Measurements from ENCODE around the gene LRRC4C. TPM values are rescaled to one million over a fixed set of nuclear protein-coding genes. Genes with fewer than 3 reads are reported as not detected.

The LRRC4C gene
- total RNA-seq, 1 donor from 2014 or later: 2.1 TPM

DNA sequence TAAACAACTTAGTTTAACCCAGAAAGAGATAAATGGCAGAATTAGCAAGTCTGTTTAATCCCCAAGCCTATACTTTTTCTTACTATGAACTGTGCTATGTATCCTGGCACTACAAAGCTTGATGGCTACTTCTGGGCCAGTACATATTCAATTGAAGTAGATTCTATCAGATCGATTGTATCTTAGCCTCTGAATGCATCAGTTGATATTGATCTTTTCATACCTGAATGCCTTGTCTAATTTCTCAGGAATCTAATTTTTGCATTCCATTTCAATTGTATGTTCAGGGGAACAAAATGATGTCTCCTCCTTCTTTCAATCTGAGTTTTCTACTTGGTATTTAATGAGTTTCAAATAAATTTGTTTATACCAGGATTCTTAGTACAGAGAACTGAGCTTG lies 1137.9 kb downstream of the LRRC4C start:
- Histone ChIP-seq H3K27ac (ENCODE audit: low read depth, low read length) (no peak overlapping the region), H3K4me1 (ENCODE audit: control insufficient read depth in 3 of 3, insufficient read depth in 3 of 3, low read length in 3 of 3) (no peaks in the 10 kb centered on the region), H3K9me3 (ENCODE audit: control insufficient read depth in 3 of 3, low read length in 3 of 3) (no peaks in the 10 kb centered on the region), H3K9ac (ENCODE audit: low read depth in 1 of 3, low read length in 3 of 3) (no peak overlapping the region), H3K36me3 (ENCODE audit: control insufficient read depth in 3 of 3, insufficient read depth in 3 of 3, low read length in 3 of 3) (no peaks in the 10 kb centered on the region), H3K27me3 (ENCODE audit: control insufficient read depth in 3 of 3, insufficient read depth in 3 of 3, low read length in 3 of 3) (no peaks in the 10 kb centered on the region), H3K4me3 (ENCODE audit: low read length in 3 of 3) (no peak overlapping the region)

- Histone ChIP-seq H3K9ac (ENCODE audit: low read depth in 1 of 3, low read length in 3 of 3) (no peak overlapping the region), H3K9me3 (ENCODE audit: control insufficient read depth in 3 of 3, low read length in 3 of 3) (no peaks in the 10 kb centered on the region), H3K27ac (ENCODE audit: low read depth, low read length) (no peak overlapping the region), H3K27me3 (ENCODE audit: control insufficient read depth in 3 of 3, insufficient read depth in 3 of 3, low read length in 3 of 3) (no peaks in the 10 kb centered on the region), H3K4me1 (ENCODE audit: control insufficient read depth in 3 of 3, insufficient read depth in 3 of 3, low read length in 3 of 3) (no peaks in the 10 kb centered on the region), H3K36me3 (ENCODE audit: control insufficient read depth in 3 of 3, insufficient read depth in 3 of 3, low read length in 3 of 3) (no peaks in the 10 kb centered on the region), H3K4me3 (ENCODE audit: low read length in 3 of 3) (no peak overlapping the region)
Measured at GRCh38 chr11:40316171-40316570, 1143.3 kb downstream of the LRRC4C start.

- H3K27me3 ChIP-seq (ENCODE audit: control insufficient read depth in 3 of 3, insufficient read depth in 3 of 3, low read length in 3 of 3): no peaks in the 10 kb centered on the region
- H3K9me3 ChIP-seq (ENCODE audit: control insufficient read depth in 3 of 3, low read length in 3 of 3): no peaks in the 10 kb centered on the region
- H3K9ac ChIP-seq (ENCODE audit: low read depth in 1 of 3, low read length in 3 of 3): no peak overlapping the region
- H3K36me3 ChIP-seq (ENCODE audit: control insufficient read depth in 3 of 3, insufficient read depth in 3 of 3, low read length in 3 of 3): no peaks in the 10 kb centered on the region
- no peaks in the 10 kb centered on the region for H3K4me1 ChIP-seq (ENCODE audit: control insufficient read depth in 3 of 3, insufficient read depth in 3 of 3, low read length in 3 of 3)
- no peak overlapping the region for H3K4me3 ChIP-seq (ENCODE audit: low read length in 3 of 3)
- no peak overlapping the region for H3K27ac ChIP-seq (ENCODE audit: low read depth, low read length)
Measured at GRCh38 chr11:40315122-40315521, 1144.3 kb downstream of the LRRC4C start.

DNA sequence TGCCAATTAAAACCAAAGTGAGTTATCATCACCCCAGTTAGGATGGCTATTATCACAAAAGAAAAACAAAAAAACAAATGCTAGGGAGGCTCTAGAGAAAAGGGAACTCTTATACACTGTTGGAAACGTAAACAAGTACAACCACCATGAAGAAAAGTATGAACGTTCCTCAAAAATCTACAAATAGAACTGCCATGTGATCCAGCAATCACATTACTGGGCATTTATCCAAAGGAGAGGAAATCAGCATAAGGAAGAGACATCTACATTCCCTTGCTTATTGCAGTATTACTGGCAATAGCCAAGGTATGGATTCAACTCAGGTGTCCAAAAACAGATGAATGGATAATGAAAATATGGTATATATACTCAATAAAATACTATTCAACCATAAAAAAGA lies 1145.1 kb downstream of the LRRC4C start:
- no peak overlapping the region for H3K4me3 ChIP-seq (ENCODE audit: low read length in 3 of 3)
- no peaks in the 10 kb centered on the region for H3K4me1 ChIP-seq (ENCODE audit: control insufficient read depth in 3 of 3, insufficient read depth in 3 of 3, low read length in 3 of 3)
- H3K27me3 ChIP-seq (ENCODE audit: control insufficient read depth in 3 of 3, insufficient read depth in 3 of 3, low read length in 3 of 3): no peaks in the 10 kb centered on the region
- no peak overlapping the region for H3K27ac ChIP-seq (ENCODE audit: low read depth, low read length)
- H3K36me3 ChIP-seq (ENCODE audit: control insufficient read depth in 3 of 3, insufficient read depth in 3 of 3, low read length in 3 of 3): no peaks in the 10 kb centered on the region
- no peak overlapping the region for H3K9ac ChIP-seq (ENCODE audit: low read depth in 1 of 3, low read length in 3 of 3)
- H3K9me3 ChIP-seq (ENCODE audit: control insufficient read depth in 3 of 3, low read length in 3 of 3): no peaks in the 10 kb centered on the region

DNA sequence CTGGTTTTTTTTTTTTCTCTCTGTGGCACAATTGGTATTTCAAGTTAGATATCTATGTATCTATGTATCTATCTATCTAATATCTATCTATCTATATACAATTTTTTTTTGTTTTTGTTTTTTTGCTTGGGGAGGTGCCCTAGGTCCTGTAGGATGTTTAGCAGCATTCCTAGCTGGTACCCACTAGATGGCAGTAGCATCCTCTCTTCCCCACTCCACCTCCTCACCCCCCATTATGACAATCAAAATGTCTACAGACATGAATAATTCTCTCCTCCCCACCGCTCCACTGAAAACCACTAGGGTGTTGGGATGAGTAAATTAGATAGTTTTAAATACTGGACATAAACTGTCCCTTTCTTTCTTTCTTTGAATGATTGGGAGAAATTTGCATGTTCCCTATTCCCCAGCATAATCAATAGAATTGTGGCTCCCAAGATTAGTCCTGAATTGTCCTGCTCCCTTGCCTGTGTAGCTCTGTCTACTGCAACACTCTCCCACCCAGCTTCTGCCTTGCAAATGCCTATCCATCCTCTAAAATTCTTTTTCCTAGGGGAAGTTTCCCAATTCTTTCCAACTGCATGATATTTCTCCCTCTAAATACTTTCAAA lies 1152.4 kb downstream of the LRRC4C start:
- Histone ChIP-seq H3K4me3 (ENCODE audit: low read length in 3 of 3) (no peak overlapping the region), H3K9ac (ENCODE audit: low read depth in 1 of 3, low read length in 3 of 3) (no peak overlapping the region), H3K27me3 (ENCODE audit: control insufficient read depth in 3 of 3, insufficient read depth in 3 of 3, low read length in 3 of 3) (no peaks in the 10 kb centered on the region), H3K27ac (ENCODE audit: low read depth, low read length) (no peak overlapping the region), H3K4me1 (ENCODE audit: control insufficient read depth in 3 of 3, insufficient read depth in 3 of 3, low read length in 3 of 3) (no peaks in the 10 kb centered on the region), H3K36me3 (ENCODE audit: control insufficient read depth in 3 of 3, insufficient read depth in 3 of 3, low read length in 3 of 3) (no peaks in the 10 kb centered on the region), H3K9me3 (ENCODE audit: control insufficient read depth in 3 of 3, low read length in 3 of 3) (no peaks in the 10 kb centered on the region)

DNA sequence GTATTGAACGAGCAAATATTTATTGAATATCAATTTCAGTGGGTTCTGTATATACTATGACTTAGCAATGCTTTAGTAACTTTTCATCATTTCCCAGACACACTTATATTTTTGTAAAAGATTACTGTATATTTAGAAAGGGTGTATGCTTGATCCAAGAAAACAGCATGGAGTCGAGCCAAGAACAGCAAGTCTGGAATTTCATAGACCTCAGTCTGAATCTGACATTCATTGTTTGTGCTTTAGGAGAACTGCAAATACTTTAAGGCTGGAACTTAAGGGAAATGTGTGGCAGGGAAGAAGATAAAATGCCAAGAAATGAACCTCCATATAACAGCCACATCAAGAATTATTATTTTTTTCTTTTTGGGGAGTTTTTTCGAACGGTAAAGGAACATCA lies 1156.8 kb downstream of the LRRC4C start:
- Histone ChIP-seq H3K36me3 (ENCODE audit: control insufficient read depth in 3 of 3, insufficient read depth in 3 of 3, low read length in 3 of 3) (no peaks in the 10 kb centered on the region), H3K27me3 (ENCODE audit: control insufficient read depth in 3 of 3, insufficient read depth in 3 of 3, low read length in 3 of 3) (no peaks in the 10 kb centered on the region), H3K9ac (ENCODE audit: low read depth in 1 of 3, low read length in 3 of 3) (no peak overlapping the region), H3K4me1 (ENCODE audit: control insufficient read depth in 3 of 3, insufficient read depth in 3 of 3, low read length in 3 of 3) (no peaks in the 10 kb centered on the region), H3K27ac (ENCODE audit: low read depth, low read length) (no peak overlapping the region), H3K4me3 (ENCODE audit: low read length in 3 of 3) (no peak overlapping the region), H3K9me3 (ENCODE audit: control insufficient read depth in 3 of 3, low read length in 3 of 3) (no peaks in the 10 kb centered on the region)

GRCh38 chr11:40295466-40295865 lies 1164.0 kb downstream of the LRRC4C start:
- H3K4me1 ChIP-seq (ENCODE audit: control insufficient read depth in 3 of 3, insufficient read depth in 3 of 3, low read length in 3 of 3): no peaks in the 10 kb centered on the region
- no peaks in the 10 kb centered on the region for H3K9me3 ChIP-seq (ENCODE audit: control insufficient read depth in 3 of 3, low read length in 3 of 3)
- no peaks in the 10 kb centered on the region for H3K36me3 ChIP-seq (ENCODE audit: control insufficient read depth in 3 of 3, insufficient read depth in 3 of 3, low read length in 3 of 3)
- no peak overlapping the region for H3K27ac ChIP-seq (ENCODE audit: low read depth, low read length)
- no peak overlapping the region for H3K4me3 ChIP-seq (ENCODE audit: low read length in 3 of 3)
- no peak overlapping the region for H3K9ac ChIP-seq (ENCODE audit: low read depth in 1 of 3, low read length in 3 of 3)
- peaks cover 0 to 7% (median 6%) of the 10 kb centered on the region in 3 donors for H3K27me3 ChIP-seq (ENCODE audit: control insufficient read depth in 3 of 3, insufficient read depth in 3 of 3, low read length in 3 of 3)

DNA sequence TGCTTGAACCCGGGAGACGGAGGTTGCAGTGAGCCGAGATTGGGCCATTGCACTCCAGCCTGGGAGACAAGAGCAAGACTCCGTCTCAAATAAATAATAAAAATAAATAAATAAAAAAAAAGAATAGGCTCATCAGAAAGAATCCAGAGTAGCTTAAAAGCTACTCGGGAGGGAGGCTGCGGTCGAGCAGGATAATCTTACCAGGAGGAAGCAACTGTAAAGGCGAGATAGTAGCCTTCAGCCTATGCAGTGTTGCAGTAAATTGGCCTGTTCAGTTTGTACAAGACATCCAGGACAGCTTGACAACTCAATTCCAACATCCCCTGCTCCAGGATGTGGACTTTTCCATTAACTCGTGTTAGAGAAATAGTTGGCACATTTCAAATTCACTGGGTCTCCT lies 1164.7 kb downstream of the LRRC4C start:
- Histone ChIP-seq H3K9me3 (ENCODE audit: control insufficient read depth in 3 of 3, low read length in 3 of 3) (no peaks in the 10 kb centered on the region), H3K36me3 (ENCODE audit: control insufficient read depth in 3 of 3, insufficient read depth in 3 of 3, low read length in 3 of 3) (no peaks in the 10 kb centered on the region), H3K27ac (ENCODE audit: low read depth, low read length) (no peak overlapping the region), H3K4me3 (ENCODE audit: low read length in 3 of 3) (no peak overlapping the region), H3K27me3 (ENCODE audit: control insufficient read depth in 3 of 3, insufficient read depth in 3 of 3, low read length in 3 of 3) (peaks cover 0 to 7% (median 6%) of the 10 kb centered on the region in 3 donors), H3K4me1 (ENCODE audit: control insufficient read depth in 3 of 3, insufficient read depth in 3 of 3, low read length in 3 of 3) (no peaks in the 10 kb centered on the region), H3K9ac (ENCODE audit: low read depth in 1 of 3, low read length in 3 of 3) (no peak overlapping the region)

- H3K4me1 ChIP-seq (ENCODE audit: control insufficient read depth in 3 of 3, insufficient read depth in 3 of 3, low read length in 3 of 3): no peaks in the 10 kb centered on the region
- H3K9ac ChIP-seq (ENCODE audit: low read depth in 1 of 3, low read length in 3 of 3): no peak overlapping the region
- no peaks in the 10 kb centered on the region for H3K36me3 ChIP-seq (ENCODE audit: control insufficient read depth in 3 of 3, insufficient read depth in 3 of 3, low read length in 3 of 3)
- no peak overlapping the region for H3K27ac ChIP-seq (ENCODE audit: low read depth, low read length)
- no peaks in the 10 kb centered on the region for H3K9me3 ChIP-seq (ENCODE audit: control insufficient read depth in 3 of 3, low read length in 3 of 3)
- H3K4me3 ChIP-seq (ENCODE audit: low read length in 3 of 3): no peak overlapping the region
- H3K27me3 ChIP-seq (ENCODE audit: control insufficient read depth in 3 of 3, insufficient read depth in 3 of 3, low read length in 3 of 3): peaks cover 0 to 7% (median 6%) of the 10 kb centered on the region in 3 donors
Measured at GRCh38 chr11:40294349-40294735, 1165.1 kb downstream of the LRRC4C start.

DNA sequence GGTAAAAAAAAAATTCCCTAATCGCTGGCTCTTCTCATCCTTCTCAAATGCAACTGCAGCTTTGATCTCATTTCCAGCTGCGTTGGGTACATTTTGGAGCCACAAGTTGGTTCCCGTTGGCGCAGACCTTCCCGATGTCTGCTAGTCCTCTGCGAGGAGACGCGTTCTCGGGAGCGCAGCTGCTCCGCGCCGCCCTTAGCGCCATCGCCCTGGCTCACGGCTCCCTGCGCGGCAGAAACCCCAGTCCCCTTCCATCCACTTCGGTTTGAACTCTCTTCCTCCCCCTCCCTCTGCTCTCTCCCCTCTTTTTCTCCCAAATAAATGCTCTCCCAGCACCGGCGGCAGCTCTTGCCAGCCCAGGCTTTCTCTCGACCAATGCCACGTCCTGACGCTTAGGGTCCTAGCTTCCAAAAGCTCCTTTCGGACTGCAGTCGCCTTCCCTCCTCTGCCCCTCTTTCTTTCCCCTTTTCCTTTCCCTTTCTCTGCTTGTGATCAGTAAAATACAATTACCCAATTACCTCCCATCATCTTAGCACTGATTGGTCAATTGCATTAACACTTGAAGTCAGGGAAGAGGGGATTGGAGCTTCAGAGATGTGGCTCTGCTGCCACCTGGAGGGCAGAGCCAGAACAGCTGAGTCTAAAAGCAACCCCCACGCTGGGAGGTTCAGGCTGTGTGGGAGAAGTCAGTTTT lies 1165.7 kb downstream of the LRRC4C start:
- Histone ChIP-seq H3K27me3 (ENCODE audit: control insufficient read depth in 3 of 3, insufficient read depth in 3 of 3, low read length in 3 of 3) (peaks cover 0 to 7% (median 6%) of the 10 kb centered on the region in 3 donors), H3K9ac (ENCODE audit: low read depth in 1 of 3, low read length in 3 of 3) (peak overlapping the region in 2 of 3 donors; percentile 19 to 40), H3K9me3 (ENCODE audit: control insufficient read depth in 3 of 3, low read length in 3 of 3) (no peaks in the 10 kb centered on the region), H3K4me3 (ENCODE audit: low read length in 3 of 3) (peak overlapping the region; percentile 62 to 78 (median 68)), H3K36me3 (ENCODE audit: control insufficient read depth in 3 of 3, insufficient read depth in 3 of 3, low read length in 3 of 3) (no peaks in the 10 kb centered on the region), H3K4me1 (ENCODE audit: control insufficient read depth in 3 of 3, insufficient read depth in 3 of 3, low read length in 3 of 3) (no peaks in the 10 kb centered on the region), H3K27ac (ENCODE audit: low read depth, low read length) (peak overlapping the region; percentile 54)
